Activated naive CD4-positive, alpha-beta T cell treated with anti-CD3 and anti-CD28 coated beads, Interleukin-2, amount 50 U/mL, for 16 hours (primary cell): Measurements from ENCODE around the gene SIL1.
"Not testable (repeated sequence)": the region's sequence is repeated elsewhere in the genome, so short reads cannot be mapped to it uniquely, and the experiment has no call there.

Experiments
- DNase-seq: peaks from one replicate; pipeline ENCODE4 v3.0.0-alpha.2; 2020

SIL1 gene

GRCh38 chr5:139199321-139199720, 1.2 kb upstream of the SIL1 start:
- no peak for DNase-seq

- no peak for DNase-seq
These were observed 1.7 kb downstream of the SIL1 start for GRCh38 chr5:139196296-139196956.

DNA sequence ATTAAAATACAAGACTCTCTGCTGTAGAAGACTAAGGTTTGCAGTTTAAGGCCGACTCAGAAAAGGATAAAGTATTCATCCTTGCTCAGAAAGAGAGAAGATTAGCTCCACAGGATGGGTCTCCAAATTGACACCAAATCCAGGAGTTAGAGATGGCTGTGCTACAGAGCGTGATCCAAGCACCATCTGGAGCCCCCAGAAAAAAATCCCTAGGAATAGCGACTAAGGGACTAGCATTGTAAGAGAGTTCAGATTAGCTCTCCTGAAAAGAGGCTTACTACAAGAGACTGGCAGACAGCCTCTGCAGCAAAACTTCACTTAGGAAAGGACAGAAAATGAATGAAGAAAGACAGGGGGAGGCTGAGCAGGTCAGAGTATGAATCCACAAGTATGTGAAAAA, 3.7 kb downstream of the SIL1 start:
- no peak for DNase-seq

DNA sequence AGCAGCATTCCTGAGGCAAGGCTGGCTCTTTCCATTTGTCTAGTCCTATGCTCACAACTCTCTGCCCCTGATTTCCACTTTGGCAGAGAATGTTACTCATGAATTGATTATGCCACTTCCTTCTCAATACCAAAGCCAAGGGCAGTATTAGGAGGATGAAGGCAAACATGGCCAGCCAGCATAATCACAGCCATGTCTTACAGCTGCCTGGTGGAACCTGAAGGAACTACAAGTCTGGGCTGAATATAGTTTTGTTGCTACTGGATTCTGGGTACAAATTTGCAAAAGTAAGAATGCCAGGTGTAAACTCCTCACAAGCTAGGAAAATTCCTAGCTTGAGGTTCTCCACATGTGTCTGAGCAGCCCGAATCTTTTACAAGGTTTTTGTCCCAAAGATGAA, 4.2 kb downstream of the SIL1 start:
- no peak for DNase-seq

- not testable (repeated sequence) for DNase-seq
These were observed 5.3 kb downstream of the SIL1 start for GRCh38 chr5:139192906-139193305.

- not testable (repeated sequence) for DNase-seq
These were observed 6.2 kb downstream of the SIL1 start for GRCh38 chr5:139191954-139192353.

DNA sequence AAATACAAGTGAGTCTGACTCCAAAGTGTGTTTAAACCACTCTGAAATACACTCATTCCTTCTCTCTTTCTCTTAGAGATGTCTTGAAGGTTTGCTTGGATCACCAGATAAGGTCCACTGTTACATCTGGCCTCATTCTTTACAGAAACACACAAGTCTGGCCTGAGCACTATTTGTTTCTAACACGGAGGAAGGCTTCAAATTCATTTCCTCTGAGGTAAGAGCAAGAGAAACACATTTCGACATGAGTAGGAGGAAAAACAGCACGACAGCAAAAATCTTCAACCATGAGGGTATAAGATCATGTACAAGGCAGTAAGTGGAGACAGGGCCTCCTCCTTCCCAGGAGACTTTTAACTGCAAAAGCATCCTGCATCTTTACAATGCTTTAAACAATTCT, 8.0 kb downstream of the SIL1 start:
- no peak for DNase-seq

DNA sequence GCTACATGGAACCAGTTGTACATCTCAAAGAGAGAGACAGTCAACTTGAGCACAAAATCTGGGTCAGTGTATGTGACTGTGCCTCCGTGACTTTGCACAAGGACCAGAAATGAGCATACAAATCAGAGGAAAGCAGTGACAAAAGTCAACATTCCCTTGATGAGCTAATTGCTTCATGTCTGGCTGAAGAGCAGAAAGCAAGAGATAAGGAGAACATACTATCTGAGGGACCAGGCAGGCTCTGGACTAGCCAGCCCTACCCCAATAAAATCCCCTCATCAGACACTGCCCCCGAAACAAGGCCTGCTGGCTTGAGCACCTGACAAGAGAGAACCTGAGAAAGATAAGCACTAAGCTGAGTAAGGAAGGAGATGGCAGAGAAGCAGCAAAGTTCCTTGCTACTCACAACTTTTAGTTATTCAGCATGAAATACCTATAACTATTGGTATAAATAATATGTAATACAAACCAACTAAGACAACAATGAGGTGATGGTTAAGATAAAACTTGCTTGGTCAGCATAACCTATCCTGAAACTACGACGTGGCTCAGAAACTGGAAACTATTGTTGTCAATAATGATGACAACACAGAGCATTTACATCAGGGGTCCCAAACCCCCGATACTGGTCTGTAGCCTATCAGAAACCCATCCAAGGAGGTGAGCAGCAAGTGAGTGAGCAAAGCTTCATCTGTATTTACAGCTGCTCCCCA, 9.5 kb downstream of the SIL1 start:
- DNase-seq: no peak

- no peak for DNase-seq
These were observed 11.3 kb downstream of the SIL1 start for GRCh38 chr5:139186752-139187326.

GRCh38 chr5:139186261-139186660, 11.9 kb downstream of the SIL1 start:
- DNase-seq: no peak

DNA sequence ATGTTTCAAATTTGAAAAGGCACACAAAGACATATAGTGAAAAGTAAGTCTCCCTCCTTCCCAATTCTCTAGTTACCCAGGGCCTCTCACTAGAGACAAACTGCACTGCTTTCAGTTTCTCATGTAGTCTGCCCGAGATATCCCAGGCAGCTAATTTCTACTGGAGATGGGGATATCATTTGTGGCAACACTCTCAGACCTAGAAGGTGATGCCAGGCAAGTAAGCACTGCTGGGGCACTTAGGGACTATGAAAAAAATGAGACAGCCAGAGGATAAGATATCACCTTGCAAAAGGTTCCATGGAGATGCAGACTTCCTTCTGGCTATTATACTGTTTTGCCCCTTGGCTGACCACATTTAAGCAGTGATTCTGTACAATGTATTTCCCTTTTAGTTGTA, 12.6 kb downstream of the SIL1 start:
- no peak for DNase-seq

DNA sequence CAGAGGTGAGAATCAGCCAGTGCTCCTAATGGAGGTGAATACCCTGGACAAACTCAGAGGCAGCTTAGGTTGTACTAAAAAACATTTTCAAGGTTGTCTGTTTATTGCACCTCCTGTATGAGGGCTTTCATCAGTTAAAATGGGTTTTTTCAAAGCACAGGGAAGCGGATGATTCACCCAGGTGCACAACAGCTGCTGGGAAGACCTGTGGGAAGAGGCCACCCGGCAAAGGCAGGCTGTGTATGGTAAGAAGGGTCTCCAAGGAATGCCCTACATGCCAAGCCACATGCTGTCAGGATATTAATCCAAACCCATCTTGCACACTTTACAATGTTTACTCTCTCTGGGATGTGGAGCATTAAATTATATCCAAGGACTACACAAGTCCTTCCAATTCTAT, 14.7 kb downstream of the SIL1 start:
- DNase-seq: no peak

DNA sequence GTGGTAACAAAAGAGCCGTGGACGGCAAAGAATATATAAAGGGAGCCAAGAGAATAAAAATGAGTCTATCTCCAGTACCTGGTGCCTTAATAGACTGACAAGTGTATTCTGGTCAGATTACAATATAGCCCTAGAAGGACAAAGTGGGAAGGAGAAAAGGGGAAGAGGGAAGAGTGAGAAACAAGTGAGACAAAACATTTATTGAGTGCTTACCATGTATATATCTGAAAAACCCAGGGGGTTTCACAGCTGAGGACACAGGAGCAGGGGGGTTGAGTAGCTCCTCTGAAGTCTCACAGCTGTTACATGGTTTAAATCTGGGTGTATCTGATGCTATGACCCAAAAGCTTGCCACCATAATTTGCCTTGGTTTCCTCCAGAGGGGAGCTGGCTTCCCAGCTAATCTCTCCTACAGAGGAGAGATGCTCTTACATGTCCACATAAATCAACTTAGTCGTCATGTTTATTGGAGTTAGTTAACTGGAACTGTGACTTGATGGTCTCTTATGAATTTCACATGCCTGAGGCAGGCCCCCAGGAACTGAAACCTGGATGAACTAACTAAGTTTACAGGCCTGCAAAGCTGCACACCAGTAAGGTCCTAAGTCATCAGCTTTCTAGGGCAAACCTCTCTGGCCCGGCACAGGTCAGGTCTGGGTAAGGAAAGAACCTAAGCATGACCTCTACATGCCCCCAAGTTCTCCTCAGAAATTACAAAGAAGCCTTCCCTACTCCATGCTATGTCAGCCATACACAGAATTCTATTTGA, 15.5 kb downstream of the SIL1 start:
- no peak for DNase-seq

DNA sequence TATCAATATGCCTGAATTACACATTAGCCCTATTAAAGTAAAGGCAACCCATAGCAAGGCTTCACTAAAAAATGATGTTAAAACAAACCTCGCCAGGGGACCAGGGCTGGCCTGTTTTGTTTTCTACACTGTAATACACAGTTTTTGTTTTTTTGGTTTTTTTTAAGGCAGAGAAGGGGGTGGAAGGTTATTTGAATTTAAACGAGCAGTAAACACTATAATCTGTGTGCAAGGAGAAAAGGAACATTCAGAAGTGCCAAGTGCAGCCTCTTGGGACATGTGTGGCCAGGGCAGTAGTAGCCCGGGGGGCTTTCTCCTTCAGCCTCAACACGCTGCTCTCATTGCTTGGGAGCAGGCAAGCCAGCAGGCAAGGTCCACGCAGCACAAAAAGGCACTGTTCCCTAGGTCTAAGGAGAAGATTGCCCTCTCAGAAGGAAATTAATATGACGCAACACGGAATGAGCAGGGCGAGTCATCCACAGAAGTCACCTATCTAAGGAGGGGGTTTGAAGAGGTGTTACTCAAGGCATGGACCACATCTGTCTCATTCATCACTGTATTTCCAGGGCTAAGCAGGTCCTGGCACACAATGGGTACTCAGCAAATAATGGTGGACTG, 16.2 kb downstream of the SIL1 start:
- no peak for DNase-seq

DNA sequence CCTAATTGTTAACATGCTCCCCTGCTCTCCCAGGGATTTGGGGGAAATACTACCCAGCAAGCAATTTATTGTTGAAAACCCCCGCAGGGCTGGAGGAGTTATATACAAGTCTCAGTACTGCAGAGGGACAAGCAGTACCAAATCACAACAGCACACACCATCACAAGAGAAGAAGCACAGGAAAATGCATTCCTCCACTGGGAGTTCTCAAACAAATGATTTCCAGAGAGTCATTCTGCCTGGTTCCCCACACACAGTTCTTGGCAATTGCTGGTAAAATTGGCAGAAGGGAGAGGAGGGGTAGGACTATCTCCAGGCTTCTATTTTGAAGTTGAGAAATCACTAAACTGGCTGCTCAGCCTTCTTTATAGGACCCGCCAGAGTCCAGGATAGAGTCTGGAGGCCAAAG, 16.8 kb downstream of the SIL1 start:
- no peak for DNase-seq

GRCh38 chr5:139180850-139181249, 17.3 kb downstream of the SIL1 start:
- no peak for DNase-seq

- not testable (repeated sequence) for DNase-seq
These were observed 18.2 kb downstream of the SIL1 start for GRCh38 chr5:139179778-139180513.

DNA sequence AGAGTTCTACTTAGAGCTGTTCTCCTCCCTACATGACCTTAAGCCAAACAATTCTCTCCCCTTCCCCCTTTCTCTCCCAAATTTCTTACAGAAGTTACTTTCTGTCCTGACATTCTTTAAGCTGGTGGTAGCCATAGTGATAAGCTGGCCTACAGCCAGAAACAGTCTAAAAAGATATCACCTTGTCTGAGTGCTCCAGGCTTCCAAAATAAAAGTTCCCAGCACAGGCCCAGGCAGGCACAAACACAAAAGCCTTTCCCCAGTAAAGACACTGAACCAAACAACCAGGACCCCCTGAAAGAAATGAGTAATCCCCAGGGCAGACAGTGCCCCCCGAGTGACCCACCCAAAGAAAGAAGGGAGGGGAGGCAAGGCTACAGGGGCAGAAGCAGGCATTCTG, 19.2 kb downstream of the SIL1 start:
- no peak for DNase-seq

- no peak for DNase-seq
These were observed 19.6 kb downstream of the SIL1 start for GRCh38 chr5:139178589-139178917.

GRCh38 chr5:139177809-139178588, 20.2 kb downstream of the SIL1 start:
- DNase-seq: no peak

DNA sequence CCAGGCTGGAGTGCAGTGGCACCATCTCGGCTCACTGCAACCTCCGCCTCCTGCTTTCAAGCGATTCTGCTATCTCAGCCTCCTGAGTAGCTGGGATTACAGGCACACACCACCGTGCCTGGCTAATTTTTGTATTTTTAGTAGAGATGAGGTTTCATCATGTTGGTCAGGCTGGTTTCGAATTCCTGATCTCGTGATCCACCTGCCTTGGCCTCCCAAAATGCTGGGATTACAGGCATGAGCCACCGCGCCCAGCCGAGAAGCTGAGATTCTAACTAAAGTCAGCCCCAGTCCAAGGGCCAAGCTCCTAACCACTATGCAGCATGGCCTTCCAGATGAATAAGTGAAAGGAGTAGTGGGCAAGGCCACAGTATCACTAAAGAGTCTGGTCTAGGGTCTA, 20.9 kb downstream of the SIL1 start:
- not testable (repeated sequence) for DNase-seq

- not testable (repeated sequence) for DNase-seq
These were observed 23.8 kb downstream of the SIL1 start for GRCh38 chr5:139174382-139174781.
